ENCODE data around the gene ZNF638.

The ZNF638 gene

DNA sequence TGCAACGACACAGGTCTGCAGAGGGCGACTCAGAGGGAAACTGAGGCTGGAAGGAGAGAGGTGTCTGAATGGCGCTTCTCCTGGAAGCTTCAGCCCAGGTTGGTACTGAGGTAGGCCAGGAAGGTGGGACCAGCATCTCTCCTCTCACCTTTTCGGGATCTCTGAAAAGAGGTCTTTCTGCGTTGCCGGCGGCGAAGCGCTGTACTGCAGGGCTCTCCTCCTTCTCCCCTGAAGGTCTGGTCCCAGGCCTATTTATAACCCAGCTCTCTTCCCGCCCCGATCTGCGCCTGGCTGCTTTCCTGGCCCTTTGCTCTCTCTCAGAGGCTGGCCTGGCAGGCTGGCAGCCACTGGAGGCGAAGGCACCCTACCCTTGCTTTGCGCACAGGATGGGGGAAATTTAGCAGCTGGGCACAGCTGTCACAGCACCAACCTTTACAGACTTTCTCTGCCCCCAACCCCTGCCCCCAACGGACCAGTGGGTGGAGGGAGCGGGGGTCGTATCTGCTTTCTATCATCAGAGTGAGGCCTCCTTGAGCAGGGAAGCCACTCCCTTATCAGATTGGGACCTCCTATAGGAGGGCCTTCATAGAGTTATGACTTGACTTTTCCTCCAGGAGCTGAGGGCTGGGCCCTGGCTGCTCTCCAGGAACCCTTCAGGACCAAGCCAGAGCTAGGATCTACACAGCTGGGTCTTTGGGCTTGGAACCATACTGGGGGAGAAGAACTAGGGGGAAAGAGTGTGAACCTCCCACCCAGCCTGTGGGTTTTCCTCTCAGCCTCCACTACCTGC, 122.8 kb downstream of the ZNF638 start:
- in situ Hi-C loops (cut with MboI; ENCODE audit: low sequenced_read_pairs), result no loop called here

DNA sequence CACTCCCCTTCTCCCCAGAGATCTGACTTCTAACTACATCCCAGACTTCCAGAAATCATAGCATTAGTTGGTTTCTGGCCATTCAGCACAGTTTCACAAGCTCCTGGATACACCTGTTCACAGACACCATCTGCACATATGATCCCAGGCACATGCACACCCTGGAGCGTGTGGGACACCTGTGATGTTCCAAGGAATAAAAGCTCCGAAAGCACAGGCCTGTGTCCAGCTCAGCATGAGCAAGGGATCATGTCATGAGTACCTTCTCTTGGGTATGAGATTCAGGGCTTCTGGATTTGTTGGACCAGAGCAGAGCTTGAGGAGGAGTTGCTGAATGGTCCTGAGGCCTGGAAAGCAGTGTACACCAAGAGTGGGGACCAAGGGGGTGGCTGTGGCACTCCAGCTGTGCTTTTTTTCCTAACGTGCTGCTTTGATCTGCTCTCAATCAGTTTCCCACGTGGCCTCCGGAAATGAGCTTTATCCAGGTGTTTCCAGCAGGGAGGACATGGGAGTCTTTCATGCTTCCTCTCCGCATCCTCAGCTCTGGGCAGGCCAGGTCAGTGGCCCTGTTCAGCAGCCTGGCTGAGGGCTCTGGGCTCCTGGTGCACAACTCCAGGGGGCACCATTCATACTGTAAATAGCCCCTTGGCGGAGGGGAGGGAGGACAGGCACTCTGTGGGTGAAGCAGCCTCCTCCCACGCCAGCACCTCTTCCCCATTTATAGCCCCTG, 123.6 kb downstream of the ZNF638 start:
- in situ Hi-C loops (cut with MboI; ENCODE audit: low sequenced_read_pairs), result no loop called here

DNA sequence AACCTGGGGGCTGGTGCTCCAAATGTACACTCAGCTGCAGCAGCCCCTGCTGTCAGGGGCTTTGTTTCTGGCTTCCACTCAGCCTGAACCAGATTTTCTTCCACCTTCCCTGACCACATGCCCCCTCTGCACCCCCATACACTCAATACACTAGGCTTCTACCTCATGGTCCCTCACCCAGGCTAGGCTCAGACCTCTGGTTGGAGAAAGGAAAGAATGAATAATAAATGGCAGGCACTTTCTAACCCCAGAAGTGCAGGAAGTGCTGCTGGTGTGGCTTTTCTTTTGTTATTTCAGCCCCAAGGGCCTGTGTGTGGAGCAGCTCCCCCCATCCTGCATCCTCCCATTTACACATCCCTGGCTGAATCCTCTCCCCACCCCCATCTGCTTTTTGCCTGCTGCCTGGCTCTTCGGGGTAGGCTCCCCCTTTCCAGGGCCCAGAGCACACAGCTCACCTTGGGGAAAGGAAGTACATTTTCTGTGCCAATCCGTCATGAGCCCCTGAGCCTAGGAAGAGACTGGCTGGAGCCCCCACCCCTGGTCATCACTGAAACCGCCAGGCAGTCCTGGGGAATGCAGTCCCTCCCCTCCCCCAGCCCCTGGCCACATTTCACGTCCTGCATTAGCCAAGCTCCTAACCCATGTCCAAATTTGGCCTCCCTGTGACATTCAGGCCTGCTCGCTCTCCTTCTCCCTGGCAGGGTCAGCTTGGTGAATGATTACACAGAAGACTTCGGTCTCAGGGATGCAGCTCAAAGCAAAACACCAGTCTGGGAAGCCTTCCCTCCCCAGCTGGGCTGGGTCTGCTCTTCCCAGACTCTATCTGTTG, 124.4 kb downstream of the ZNF638 start:
- in situ Hi-C loops (cut with MboI; ENCODE audit: low sequenced_read_pairs), result no loop called here

DNA sequence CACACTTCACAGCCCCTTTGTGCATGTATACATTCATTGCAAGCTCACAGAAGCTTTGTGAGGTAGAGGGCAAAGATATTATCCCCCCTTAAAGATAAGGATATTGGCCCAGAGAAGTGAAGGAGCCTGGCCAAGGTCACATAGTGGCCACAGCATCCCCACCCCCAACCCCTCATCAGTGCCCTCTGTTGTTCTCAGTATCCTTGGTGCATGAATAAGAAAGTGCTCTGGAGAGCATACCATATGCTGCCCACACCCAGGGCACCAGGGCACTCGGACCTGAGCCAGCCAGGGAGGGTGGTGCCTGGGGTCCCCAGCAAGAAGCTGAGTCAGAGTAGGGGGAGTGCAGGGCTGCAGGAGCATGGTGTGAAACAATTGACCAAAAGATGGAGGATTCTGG, 125.0 kb downstream of the ZNF638 start:
- in situ Hi-C loops (cut with MboI; ENCODE audit: low sequenced_read_pairs), result no loop called here

DNA sequence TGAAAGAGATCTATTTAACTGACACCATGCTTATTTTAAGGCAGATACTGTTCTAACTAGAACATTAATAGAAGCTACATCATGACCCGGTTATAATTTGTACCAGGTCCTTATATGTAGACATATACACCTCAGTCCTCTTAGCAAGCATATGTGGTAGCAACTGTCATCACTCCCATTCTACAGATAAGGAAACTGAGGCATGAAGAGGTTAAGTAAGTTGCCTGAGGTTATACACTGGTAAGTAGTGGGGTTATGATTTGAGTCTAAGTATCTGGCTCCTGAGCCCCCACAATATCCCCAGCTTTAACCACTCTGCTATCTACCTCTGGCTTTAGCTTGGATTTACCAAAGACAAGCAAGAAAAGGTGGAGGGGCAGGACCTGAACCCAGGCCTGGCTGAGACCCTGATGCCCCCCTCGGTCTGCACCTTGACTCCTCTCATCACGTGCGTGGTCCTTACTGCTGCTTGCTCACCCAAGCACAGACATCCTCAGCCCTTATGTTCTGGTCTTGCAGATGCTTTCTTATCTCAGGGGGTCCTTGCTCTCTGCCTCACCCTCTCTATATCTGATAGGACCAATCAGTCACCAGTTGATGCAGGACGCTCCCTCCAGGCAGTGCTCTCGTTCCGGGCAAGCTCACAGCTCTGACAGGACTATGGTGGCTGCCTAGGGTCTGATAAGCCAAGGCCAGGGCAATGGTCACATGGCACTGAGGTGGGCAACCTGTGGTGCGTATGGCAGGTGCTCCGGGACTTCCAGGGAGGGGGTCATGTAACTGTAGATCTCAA, 125.7 kb downstream of the ZNF638 start:
- in situ Hi-C loops (cut with MboI; ENCODE audit: low sequenced_read_pairs), result no loop called here

DNA sequence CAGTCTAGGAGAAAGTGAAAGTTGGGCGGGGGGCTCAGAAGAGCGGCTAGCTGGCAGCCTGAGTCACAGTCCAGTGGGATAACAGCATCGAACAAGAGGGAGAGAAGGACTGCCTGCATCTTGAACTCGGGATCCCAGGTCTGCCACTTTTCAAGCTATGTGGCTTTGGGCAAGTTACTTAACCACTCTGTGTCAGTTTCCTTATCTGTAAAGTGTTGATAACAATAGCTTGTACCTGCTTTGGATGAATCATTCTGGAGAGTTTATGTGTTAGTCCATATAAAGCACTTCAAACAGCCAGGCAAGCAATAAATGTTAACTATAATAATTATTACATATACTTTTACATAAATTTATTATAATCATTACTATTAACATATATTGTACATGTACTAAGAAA, 126.3 kb downstream of the ZNF638 start:
- in situ Hi-C loops (cut with MboI; ENCODE audit: low sequenced_read_pairs), result no loop called here

DNA sequence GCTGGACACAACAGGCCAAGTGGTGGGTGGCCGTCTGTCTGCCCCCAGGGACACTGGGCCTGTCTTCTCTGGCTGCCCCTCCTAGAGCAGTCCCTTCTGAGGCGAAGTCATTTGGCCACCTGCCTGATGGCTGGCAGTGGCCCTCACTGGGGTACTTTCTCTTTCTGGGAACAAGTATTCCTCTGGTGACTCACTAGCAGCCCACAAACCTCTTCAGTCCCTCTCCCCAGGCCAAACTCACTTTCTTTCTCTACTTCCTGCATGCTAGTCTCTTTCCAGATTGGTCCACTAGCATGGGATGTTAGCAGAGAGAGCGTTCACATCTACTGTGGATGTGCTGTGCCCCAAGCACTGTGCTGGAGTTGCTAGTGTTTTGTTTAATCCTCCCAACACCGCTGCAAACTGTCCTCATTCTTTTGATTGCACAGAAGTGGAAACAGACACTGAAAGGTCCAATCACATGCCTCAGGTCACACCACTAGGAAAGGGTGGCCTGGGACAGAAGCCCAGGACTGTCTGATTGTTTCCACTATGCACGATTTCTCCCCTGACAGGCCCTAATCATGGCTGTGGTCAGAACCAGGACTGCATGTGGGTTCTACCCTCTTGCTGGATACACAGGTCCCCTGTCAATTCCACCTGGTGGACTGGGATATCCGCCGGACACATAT, 127.0 kb downstream of the ZNF638 start:
- in situ Hi-C loops (cut with MboI; ENCODE audit: low sequenced_read_pairs), result no loop called here

DNA sequence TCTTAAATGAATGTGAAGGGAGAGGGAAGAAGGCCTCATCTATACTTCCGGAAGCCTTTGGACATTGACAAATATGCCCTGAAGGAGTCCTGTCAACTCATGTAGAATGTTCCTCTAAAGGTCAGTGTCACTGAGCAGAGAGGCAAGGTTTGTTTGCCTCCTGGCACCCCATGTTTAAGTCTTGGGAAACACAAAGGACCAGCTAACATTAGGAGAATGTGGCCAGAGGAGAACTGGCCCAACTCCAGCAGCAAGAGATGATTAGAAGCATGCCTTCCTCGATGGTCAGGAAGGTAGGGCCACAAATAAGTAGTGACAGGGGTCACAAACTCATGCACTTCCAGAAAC, 127.5 kb downstream of the ZNF638 start:
- in situ Hi-C loops (cut with MboI; ENCODE audit: low sequenced_read_pairs), result no loop called here

DNA sequence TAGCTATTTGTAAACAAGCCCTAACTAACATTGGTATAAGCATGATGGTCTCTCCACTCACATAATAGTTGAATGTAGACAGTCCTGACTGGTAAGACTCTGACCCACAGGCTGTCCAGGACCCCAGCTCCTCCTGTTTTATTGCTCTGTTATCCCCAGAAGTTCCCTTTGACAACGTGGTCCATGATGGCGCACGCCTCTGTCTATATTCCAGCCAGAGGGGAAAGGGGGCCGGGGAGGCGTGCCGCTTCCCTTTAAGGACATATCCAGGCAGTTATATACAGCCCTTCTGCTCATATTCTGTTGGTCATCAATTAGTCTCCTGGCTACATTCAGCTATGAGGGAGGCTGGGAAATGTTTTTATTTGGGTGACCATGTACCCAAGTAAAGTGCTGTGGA, 128.5 kb downstream of the ZNF638 start:
- in situ Hi-C loops (cut with MboI; ENCODE audit: low sequenced_read_pairs), result no loop called here

DNA sequence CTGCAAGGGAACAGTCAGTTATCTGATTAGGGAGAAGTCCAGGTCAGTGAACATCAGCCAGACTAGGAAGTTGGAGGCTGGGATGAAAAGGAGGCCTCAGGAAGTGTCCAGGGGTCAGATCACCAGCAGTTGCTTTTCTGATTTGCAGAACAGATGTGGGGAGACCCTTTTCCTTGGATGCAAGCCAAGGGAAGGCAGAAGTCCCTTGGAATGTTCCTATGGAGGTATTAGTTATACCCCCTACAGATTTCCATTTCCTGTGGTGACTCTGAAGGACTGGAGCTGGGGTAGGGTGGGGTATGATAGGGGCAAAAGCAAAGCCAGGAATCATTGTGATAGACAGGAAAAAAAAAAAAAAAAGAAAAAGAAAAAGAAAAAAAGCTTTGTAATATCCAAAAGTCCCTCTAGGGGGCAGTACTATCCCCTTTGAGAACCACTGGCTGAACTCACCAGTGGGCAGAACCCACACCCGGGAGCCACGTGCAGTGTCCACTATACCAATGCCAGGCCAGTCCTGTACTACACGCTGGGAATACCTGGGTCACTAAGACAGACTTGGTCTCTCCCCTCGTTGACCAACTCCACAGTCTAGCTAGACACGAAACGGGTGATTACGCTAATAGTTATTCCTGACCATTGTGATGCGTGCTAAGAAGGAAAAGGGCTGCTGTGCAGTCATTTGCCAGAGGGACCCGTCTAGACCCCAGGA, 129.2 kb downstream of the ZNF638 start:
- in situ Hi-C loops (cut with MboI; ENCODE audit: low sequenced_read_pairs), result no loop called here

DNA sequence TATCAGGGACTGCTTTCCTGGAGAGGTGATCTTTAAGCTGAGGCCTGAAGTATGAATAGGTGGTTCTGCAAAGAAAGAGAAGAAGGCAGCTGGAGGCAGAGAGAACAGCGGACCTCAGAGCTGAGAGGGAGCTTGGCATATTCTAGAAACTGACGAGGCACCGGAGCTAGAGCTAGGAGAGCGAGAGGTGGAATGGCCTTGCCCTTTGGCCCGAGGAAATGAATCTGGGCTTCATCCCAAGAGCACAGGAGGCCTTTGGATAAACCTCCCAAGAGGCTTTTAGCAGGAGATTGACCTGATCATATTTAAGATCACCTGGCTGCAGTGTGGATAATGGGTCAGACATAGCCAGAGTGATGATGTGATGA, 129.7 kb downstream of the ZNF638 start:
- in situ Hi-C loops (cut with MboI; ENCODE audit: low sequenced_read_pairs), result no loop called here

DNA sequence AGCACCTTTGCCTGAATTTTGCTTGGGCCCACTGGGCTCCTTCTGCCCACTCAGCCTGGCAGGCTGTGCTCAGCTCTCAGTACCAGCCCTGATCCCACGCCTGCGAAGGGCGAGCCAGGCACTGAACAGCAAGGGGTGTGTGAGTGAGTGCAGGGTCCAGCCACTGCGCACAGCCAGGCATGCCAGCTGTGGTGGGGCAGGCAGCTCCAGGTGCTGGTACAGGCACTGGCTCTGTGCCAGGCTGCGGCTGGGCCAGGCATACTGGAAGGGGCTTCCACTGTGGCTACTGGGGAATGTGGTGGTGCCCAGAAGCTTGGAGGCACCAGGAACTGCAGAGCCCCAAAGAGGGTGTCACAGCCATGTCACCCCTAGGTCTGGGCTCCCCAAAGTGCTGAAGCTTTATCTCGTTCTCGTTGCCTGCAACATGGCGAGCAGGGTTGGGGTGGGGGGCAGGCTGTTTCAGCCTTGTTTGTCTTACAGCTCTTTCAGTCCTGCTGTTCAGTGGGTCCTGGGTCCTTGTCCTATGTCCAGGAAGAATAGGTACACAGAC, 130.5 kb downstream of the ZNF638 start:
- in situ Hi-C loops (cut with MboI; ENCODE audit: low sequenced_read_pairs), result no loop called here

DNA sequence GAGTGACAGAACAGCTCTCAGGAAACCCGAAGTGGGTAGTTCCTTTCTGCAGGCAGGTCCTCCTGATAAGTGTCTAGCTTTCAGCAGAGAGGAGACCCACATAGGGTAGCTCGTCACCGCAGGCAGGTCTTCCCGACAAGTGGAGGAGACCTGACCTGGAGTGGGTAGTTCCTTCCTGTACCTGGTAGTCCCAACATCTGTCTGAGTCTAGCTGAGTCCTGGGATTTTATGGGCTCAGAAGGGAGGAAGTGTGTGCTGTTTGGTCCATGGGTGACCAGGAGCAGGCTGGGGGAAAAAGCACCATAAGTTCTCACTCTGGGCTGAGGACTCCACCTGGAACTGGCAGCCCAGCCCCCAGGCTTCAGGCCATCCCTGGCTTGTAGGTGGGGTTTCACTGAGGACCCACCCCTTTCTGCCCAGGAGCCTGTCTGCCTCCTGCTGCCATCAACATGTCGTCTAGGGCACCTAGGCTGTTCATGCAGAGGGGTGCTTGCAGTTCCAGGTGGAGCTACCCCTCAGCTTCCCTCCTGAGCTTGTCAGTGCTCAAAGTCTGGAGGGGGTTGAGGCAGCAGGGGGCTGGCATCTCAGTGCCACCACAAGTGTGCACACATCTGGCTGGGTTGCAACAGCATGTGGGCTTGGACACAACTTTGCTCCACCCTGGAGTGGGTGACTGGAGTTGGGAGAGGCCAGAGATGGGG, 131.2 kb downstream of the ZNF638 start:
- in situ Hi-C loops (cut with MboI; ENCODE audit: low sequenced_read_pairs), result no loop called here

DNA sequence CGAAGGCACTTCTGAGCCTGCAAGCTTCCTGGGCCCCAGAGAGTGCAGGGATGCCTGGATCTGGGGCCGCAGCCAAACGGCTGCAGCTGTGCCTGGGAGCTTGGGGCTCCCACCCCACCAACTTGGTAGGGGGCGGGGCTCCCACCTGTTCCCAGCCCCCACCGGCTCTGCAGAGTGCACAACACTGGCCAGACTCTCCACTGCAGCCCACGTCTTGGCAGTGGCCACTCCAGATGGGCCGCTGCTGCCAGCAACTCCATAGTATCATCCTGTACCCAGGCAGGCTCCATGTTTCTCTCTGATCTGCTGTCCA, 131.7 kb downstream of the ZNF638 start:
- in situ Hi-C loops (cut with MboI; ENCODE audit: low sequenced_read_pairs), result no loop called here

DNA sequence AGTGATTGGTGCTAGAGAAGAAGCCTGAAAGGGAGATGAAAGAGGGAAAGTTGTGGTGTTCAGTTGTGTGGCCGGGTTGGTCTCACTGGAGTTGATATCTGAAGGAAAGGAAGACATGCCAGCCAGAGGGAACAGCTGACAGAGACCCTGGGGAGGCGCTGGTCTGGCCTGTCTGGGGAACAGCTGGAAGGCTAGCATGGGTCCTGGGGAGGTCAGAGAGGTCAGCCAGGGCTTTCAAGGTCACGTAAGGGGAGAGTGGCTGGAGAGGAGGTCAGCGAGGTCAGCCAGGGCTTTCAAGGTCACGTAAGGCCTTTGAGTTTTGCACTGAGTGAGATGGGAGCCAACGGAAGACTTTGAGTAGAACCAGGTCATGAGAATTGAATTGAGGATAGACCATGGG, 132.8 kb downstream of the ZNF638 start:
- in situ Hi-C loops (cut with MboI; ENCODE audit: low sequenced_read_pairs), result no loop called here

DNA sequence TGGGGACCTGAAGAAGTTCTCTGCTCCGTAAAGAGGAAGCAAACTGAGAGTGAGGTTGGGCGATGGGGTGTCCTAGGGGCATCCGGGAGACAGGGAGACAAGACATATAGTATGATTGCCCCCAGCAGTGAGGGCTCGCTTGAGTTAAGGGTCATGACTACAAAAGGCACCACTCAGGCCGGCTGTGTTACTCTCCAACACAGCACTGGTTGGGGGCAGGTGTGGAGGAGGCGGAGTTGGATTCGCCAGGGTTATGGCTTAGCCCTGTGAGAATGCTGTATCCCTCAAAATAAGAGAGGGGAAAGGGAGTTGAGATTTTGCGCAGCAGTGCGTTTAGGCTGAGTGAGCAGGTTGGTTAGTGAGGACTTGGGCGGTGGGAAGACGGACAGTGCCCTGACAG, 133.8 kb downstream of the ZNF638 start:
- in situ Hi-C loops (cut with MboI; ENCODE audit: low sequenced_read_pairs), result no loop called here

DNA sequence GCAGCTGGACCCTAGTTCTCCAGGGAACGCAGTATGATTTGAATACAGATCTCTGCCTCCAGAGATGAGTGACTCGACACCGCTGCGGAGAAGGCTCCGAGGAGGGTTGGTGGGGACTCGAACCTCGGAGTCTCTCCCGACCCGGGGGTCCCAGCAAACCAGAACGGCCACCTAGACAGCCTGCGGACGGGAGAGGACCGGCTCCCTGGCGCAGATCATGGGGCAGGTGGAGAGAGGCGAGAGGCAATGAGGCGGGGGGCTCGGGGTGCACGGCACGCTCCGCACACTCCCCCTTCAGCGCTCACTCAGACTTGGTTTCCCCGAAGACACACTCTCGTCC, 134.3 kb downstream of the ZNF638 start:
- in situ Hi-C loops (cut with MboI; ENCODE audit: low sequenced_read_pairs), result no loop called here

DNA sequence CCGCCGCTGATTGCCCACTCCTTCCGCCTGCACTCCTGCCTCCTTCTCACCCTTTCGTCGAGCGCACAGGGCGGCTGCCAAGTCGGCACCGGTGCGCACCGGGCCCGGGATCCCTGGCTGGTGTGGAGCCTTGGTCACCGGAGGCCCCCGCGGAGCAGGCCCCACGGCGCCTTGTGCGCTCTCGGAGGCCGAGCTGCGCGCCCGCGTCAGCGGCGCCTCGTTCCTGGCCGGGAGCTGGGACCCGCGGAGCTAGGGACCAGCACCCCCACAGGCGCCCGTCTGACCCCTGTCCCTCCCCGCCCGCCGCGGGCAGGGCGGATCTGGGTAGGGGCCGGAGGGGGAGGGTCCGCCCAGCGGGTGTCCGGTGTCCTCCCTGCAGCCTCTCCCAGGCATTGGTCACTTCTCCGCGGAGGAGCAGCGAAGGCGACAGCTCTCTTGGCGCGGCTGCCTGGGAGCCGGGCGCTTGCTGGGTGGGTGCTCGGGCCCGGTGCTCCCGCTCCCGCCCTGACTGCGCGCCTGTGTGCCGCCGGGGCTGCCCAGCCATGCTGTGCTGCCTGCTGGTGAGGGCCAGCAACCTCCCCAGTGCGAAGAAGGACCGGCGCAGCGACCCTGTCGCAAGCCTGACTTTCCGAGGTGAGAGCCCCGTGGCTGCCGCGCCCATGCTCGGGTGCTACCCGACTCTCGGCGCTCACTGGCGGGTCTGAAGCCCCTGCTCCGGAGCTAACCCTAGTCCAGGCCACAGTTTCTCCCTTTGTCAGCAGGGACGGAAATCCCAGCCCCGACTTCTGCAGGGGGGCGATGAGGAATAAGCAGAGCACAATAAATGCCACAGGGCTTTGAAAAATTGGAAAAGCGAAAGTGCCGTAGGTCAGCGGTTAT, 135.0 kb downstream of the ZNF638 start:
- in situ Hi-C loops (cut with MboI; ENCODE audit: low sequenced_read_pairs), result no loop called here

Measured in HL-60/S4 (cell line).